WI38 (cell line): ENCODE results near the gene ZNF546.
A peak's percentile ranks its signal among the peaks of the same experiment; 100 is the strongest.

Experiments used
- H3K4me3 ChIP-seq: 2 replicates; pipeline ENCODE4 v1.5.1; 2011; ENCODE audit warnings: low read depth, mild to moderate bottlenecking, control low read depth, low read length
- TF ChIP-seq, protein P1 (sequence below): IDR thresholded peaks from 2 replicates; pipeline ENCODE4 v1.5.1; 2012; ENCODE audit warnings: low read depth, mild to moderate bottlenecking, control low read depth, low read length

Gene ZNF546

DNA sequence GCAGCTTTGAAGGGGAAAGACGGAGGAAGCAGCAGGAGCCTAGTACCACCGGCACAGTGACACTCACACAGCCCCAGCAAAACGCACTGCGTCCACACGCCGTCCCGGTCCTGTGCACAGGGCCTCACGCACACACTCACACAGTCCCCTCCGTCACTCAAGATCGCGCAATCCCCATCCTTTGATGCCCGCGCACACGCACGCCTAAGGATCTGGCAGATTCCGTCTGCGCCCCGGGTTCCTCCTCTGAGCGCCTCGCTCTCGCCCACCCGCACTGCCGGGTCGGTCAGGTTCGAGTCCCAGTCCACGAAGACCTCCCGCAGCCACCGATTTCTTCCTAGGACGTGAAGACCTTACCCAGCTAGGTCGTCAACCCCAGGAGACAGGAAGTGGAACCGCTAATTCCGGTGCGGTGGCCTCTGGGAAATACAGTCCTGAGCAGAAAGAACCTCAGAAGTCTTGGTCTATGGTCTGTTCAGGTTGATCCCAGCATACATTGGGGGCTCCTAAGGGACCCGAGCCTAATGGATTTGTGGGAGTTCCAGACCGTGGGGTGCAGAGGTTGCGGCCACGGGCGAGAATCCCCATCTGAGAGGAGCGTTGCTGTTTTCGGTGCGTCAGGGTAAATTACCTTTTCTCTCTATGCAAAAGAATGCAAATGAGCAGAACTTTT, 59.1 kb downstream of the ZNF546 start, which contains the start of gene ZNF780B:
Gene ZNF780B, minus strand, starts transcription at position 400 of the 673 bp plus-strand sequence. CDS start 5,899 bp downstream, outside the sequence.
- H3K4me3 ChIP-seq, result peak within 1 kb of the TSS; percentile 73
- TF ChIP-seq, protein P1, sequence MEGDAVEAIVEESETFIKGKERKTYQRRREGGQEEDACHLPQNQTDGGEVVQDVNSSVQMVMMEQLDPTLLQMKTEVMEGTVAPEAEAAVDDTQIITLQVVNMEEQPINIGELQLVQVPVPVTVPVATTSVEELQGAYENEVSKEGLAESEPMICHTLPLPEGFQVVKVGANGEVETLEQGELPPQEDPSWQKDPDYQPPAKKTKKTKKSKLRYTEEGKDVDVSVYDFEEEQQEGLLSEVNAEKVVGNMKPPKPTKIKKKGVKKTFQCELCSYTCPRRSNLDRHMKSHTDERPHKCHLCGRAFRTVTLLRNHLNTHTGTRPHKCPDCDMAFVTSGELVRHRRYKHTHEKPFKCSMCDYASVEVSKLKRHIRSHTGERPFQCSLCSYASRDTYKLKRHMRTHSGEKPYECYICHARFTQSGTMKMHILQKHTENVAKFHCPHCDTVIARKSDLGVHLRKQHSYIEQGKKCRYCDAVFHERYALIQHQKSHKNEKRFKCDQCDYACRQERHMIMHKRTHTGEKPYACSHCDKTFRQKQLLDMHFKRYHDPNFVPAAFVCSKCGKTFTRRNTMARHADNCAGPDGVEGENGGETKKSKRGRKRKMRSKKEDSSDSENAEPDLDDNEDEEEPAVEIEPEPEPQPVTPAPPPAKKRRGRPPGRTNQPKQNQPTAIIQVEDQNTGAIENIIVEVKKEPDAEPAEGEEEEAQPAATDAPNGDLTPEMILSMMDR, result no peak

DNA sequence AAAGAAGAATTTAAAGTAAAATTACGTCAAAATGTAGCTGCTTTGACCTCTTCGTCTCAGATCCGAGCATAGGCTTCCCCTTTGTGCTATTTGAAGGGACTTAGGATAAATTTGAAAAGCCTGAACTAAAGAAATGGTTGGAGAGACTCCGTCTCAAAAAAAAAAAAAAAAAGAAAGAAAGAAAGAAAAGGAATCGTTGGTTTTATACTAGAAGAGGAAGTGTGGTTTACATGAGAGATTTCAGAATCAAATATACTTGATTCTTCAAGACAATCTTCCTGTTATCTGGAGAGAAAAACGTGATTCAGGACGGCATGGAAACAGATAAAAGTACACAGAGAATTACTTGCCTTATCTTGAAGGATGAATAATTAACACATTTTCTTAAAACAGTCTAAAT, 59.6 kb downstream of the ZNF546 start:
- TF ChIP-seq, protein P1, result no peak
- peak overlapping the region; percentile 73 for H3K4me3 ChIP-seq

DNA sequence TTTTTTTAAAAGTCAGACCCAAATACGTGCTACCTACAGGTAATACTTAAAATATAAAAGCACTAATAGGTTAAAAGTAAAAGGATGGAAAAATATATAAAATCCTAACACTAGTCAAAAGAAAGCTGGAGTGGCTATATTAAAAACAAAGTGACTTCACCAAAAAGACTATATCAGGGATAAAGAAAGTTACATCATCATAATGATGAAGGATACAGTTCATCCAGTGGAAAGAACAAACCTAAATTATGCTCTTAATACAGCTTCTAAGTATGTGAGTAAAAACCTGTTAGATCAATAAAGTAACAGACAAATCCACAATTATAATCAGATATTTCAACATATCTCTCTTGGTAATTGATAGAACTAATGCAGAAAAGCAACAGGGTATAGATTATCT, 60.3 kb downstream of the ZNF546 start:
- TF ChIP-seq, protein P1, result no peak
- H3K4me3 ChIP-seq, result no peak overlapping the region

DNA sequence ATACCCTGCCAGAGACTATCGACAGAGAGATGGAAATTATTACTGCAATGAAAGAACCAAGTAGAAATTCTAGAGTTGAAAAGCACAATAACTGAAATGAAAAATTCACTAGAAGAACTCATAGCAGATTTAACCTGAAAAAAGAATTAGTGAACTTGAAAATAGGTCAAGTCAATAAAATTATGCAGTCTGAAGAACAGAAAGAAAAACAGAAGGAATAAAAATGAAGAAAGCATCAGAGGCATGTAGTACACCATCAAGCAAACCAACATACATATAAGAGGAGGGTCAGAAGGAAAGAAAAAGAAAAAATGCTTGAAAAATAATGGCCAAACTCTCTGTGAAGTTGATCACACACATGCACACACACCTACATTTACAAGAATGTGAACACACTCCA, 62.8 kb downstream of the ZNF546 start:
- H3K4me3 ChIP-seq, result no peak overlapping the region
- TF ChIP-seq, protein P1, result no peak

DNA sequence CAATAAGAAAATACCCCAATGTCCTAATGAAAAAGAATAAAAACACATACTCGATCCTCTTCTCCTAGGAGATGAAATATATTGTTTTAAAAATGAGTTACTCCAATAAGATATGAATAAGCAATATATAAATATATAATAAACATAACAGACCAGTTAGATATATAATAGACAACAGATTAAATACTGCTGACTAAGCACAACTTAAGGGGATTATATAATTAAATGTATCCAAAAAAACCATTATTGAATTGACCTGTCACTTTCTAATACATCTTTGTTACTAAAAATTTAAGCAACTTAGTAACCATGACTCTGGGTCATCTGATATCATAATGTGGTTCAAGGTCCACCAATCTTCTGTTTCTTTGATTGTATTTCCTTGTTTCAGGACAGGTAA, 73.2 kb downstream of the ZNF546 start:
- TF ChIP-seq, protein P1, result no peak

More for the DNA sequence above, 73.2 kb downstream of the ZNF546 start:
- H3K4me3 ChIP-seq, result no peak overlapping the region
